ENCODE measurements around the gene MBNL3. TPM values are rescaled to one million over a fixed set of nuclear protein-coding genes. Genes with fewer than 3 reads are reported as not detected.

MBNL3 gene
- total RNA-seq, 1 experiment from 2014 or later = 42.2 TPM

GRCh38 chrX:132415012-132415411 is 73.8 kb downstream of the MBNL3 start:
- ChIA-PET CTCF (no interaction called here), POLR2A (ENCODE audit: low non-redundant PET) (no interaction called here)
- BruUV-seq (replicated peaks) = no TSS peak
- no peak for TF ChIP-seq CTCF (conservative IDR thresholded peaks at IDR 0.05; ENCODE audit: low read depth, low read length)
- no peak for TF ChIP-seq EZH2 (IDR thresholded peaks at IDR 0.05; ENCODE audit: borderline replicate concordance, low read depth, low read length, poor library complexity, severe bottlenecking)
- H3K27me3 ChIP-seq (replicated peaks; ENCODE audit: insufficient read depth, low read depth, low read length, poor library complexity) = peaks cover 11% of the 10 kb centered on the region
- H3K4me1 ChIP-seq (ENCODE audit: insufficient read depth, low read length, poor library complexity, severe bottlenecking) = no peaks in the 10 kb centered on the region
- H3K9me3 ChIP-seq (ENCODE audit: low read depth, low read length, poor library complexity, severe bottlenecking) = no peaks in the 10 kb centered on the region
- DNase-seq (ENCODE audit: low spot score) = no peak
- H3K4me3 ChIP-seq (ENCODE audit: low read depth, low read length, poor library complexity, severe bottlenecking) = no peak overlapping the region
- no peaks in the 10 kb centered on the region for H3K36me3 ChIP-seq (ENCODE audit: insufficient read depth, low read length, poor library complexity, severe bottlenecking)
- intact Hi-C loops (cut with micrococcal nuclease; ENCODE audit: unreplicated experiment) = no loop called here
- no peak overlapping the region for H3K27ac ChIP-seq (ENCODE audit: low read depth, low read length, poor library complexity, severe bottlenecking)

GRCh38 chrX:132414404-132414803 is 74.4 kb downstream of the MBNL3 start:
- intact Hi-C loops (cut with micrococcal nuclease; ENCODE audit: unreplicated experiment) = no loop called here
- TF ChIP-seq CTCF (conservative IDR thresholded peaks at IDR 0.05; ENCODE audit: low read depth, low read length) (no peak), EZH2 (IDR thresholded peaks at IDR 0.05; ENCODE audit: borderline replicate concordance, low read depth, low read length, poor library complexity, severe bottlenecking) (no peak)
- no peaks in the 10 kb centered on the region for H3K9me3 ChIP-seq (ENCODE audit: low read depth, low read length, poor library complexity, severe bottlenecking)
- H3K27ac ChIP-seq (ENCODE audit: low read depth, low read length, poor library complexity, severe bottlenecking) = no peak overlapping the region
- ChIA-PET CTCF (no interaction called here), POLR2A (ENCODE audit: low non-redundant PET) (no interaction called here)
- no TSS peak for BruUV-seq (replicated peaks)
- no peak for DNase-seq (ENCODE audit: low spot score)
- H3K4me1 ChIP-seq (ENCODE audit: insufficient read depth, low read length, poor library complexity, severe bottlenecking) = no peaks in the 10 kb centered on the region
- no peaks in the 10 kb centered on the region for H3K36me3 ChIP-seq (ENCODE audit: insufficient read depth, low read length, poor library complexity, severe bottlenecking)
- H3K27me3 ChIP-seq (replicated peaks; ENCODE audit: insufficient read depth, low read depth, low read length, poor library complexity) = peaks cover 14% of the 10 kb centered on the region
- no peak overlapping the region for H3K4me3 ChIP-seq (ENCODE audit: low read depth, low read length, poor library complexity, severe bottlenecking)

GRCh38 chrX:132413459-132413858 is 75.4 kb downstream of the MBNL3 start:
- TF ChIP-seq EZH2 (IDR thresholded peaks at IDR 0.05; ENCODE audit: borderline replicate concordance, low read depth, low read length, poor library complexity, severe bottlenecking) (no peak), CTCF (conservative IDR thresholded peaks at IDR 0.05; ENCODE audit: low read depth, low read length) (no peak; the same call in 1 of the 2 replicates)
- no peaks in the 10 kb centered on the region for H3K9me3 ChIP-seq (ENCODE audit: low read depth, low read length, poor library complexity, severe bottlenecking)
- no TSS peak for BruUV-seq (replicated peaks)
- intact Hi-C loops (cut with micrococcal nuclease; ENCODE audit: unreplicated experiment) = no loop called here
- H3K36me3 ChIP-seq (ENCODE audit: insufficient read depth, low read length, poor library complexity, severe bottlenecking) = no peaks in the 10 kb centered on the region
- H3K4me3 ChIP-seq (ENCODE audit: low read depth, low read length, poor library complexity, severe bottlenecking) = no peak overlapping the region
- H3K27me3 ChIP-seq (replicated peaks; ENCODE audit: insufficient read depth, low read depth, low read length, poor library complexity) = peaks cover 14% of the 10 kb centered on the region
- DNase-seq (ENCODE audit: low spot score) = no peak
- no peak overlapping the region for H3K27ac ChIP-seq (ENCODE audit: low read depth, low read length, poor library complexity, severe bottlenecking)
- ChIA-PET CTCF (no interaction called here), POLR2A (ENCODE audit: low non-redundant PET) (no interaction called here)
- peaks cover 5% of the 10 kb centered on the region for H3K4me1 ChIP-seq (ENCODE audit: insufficient read depth, low read length, poor library complexity, severe bottlenecking)
